ENCODE data around the gene FXYD2.

The FXYD2 gene

GRCh38 chr11:117825538-117826189 lies 1.1 kb upstream of the FXYD2 start:
- TF ChIP-seq CTCF (IDR thresholded peaks at IDR 0.05; ENCODE audit: borderline replicate concordance, insufficient read depth, low read depth, low read length), result no peak
- H3K4me3 ChIP-seq (ENCODE audit: low read depth, low read length), result no peak overlapping the region

GRCh38 chr11:117823946-117824420 lies 561 bp downstream of the FXYD2 start:
- no peak for TF ChIP-seq CTCF (IDR thresholded peaks at IDR 0.05; ENCODE audit: borderline replicate concordance, insufficient read depth, low read depth, low read length)
- no peak overlapping the region for H3K4me3 ChIP-seq (ENCODE audit: low read depth, low read length)

- peak; percentile 28; the same call in 1 of the 2 replicates for TF ChIP-seq CTCF (IDR thresholded peaks at IDR 0.05; ENCODE audit: borderline replicate concordance, insufficient read depth, low read depth, low read length)
- no peak overlapping the region for H3K4me3 ChIP-seq (ENCODE audit: low read depth, low read length)
Measured at GRCh38 chr11:117823294-117823945, 1.1 kb downstream of the FXYD2 start.

- H3K4me3 ChIP-seq (ENCODE audit: low read depth, low read length), result no peak overlapping the region
- TF ChIP-seq CTCF (IDR thresholded peaks at IDR 0.05; ENCODE audit: borderline replicate concordance, insufficient read depth, low read depth, low read length), result peak; percentile 85
Measured at GRCh38 chr11:117822074-117823033, 2.2 kb downstream of the FXYD2 start.

GRCh38 chr11:117821431-117821830 lies 3.1 kb downstream of the FXYD2 start:
- H3K4me3 ChIP-seq (ENCODE audit: low read depth, low read length), result no peak overlapping the region
- TF ChIP-seq CTCF (IDR thresholded peaks at IDR 0.05; ENCODE audit: borderline replicate concordance, insufficient read depth, low read depth, low read length), result no peak

- no peak for TF ChIP-seq CTCF (IDR thresholded peaks at IDR 0.05; ENCODE audit: borderline replicate concordance, insufficient read depth, low read depth, low read length)
- H3K4me3 ChIP-seq (ENCODE audit: low read depth, low read length), result no peak overlapping the region
Measured at GRCh38 chr11:117820516-117820915, 4.0 kb downstream of the FXYD2 start.
